HK-2 (cell line): ENCODE data around the gene PDZRN4.
"Not testable (repeated sequence)": the region's sequence is repeated elsewhere in the genome, so short reads cannot be mapped to it uniquely, and the experiment has no call there.

Source experiments
- DNase-seq: peaks from one replicate; pipeline ENCODE4 v3.0.0-alpha.2; 2018; ENCODE audit not compliant: unreplicated experiment

Gene PDZRN4

GRCh38 chr12:41213648-41214047 lies 25.5 kb downstream of the PDZRN4 start:
- no peak for DNase-seq

GRCh38 chr12:41217727-41218126 lies 29.6 kb downstream of the PDZRN4 start:
- no peak for DNase-seq

- no peak for DNase-seq
These were observed 32.8 kb downstream of the PDZRN4 start for GRCh38 chr12:41220931-41221330.

GRCh38 chr12:41221491-41221890 lies 33.4 kb downstream of the PDZRN4 start:
- no peak for DNase-seq

- no peak for DNase-seq
These were observed 35.5 kb downstream of the PDZRN4 start for GRCh38 chr12:41223600-41223999.

- DNase-seq = no peak
These were observed 35.9 kb downstream of the PDZRN4 start for GRCh38 chr12:41224066-41224465.

GRCh38 chr12:41225179-41225578 lies 37.1 kb downstream of the PDZRN4 start:
- DNase-seq = no peak

GRCh38 chr12:41228066-41228820 lies 40.1 kb downstream of the PDZRN4 start:
- DNase-seq = no peak

- DNase-seq = no peak
These were observed 42.6 kb downstream of the PDZRN4 start for GRCh38 chr12:41230756-41231155.

GRCh38 chr12:41234692-41235091 lies 46.6 kb downstream of the PDZRN4 start:
- no peak for DNase-seq

GRCh38 chr12:41242603-41243002 lies 54.5 kb downstream of the PDZRN4 start:
- no peak for DNase-seq

- no peak for DNase-seq
These were observed 60.3 kb downstream of the PDZRN4 start for GRCh38 chr12:41248391-41248790.

- DNase-seq = no peak
These were observed 62.6 kb downstream of the PDZRN4 start for GRCh38 chr12:41250748-41251147.

- DNase-seq = no peak
These were observed 66.1 kb downstream of the PDZRN4 start for GRCh38 chr12:41254004-41254914.

GRCh38 chr12:41263196-41263595 lies 75.1 kb downstream of the PDZRN4 start:
- DNase-seq = not testable (repeated sequence)

- no peak for DNase-seq
These were observed 76.2 kb downstream of the PDZRN4 start for GRCh38 chr12:41264281-41264680.

GRCh38 chr12:41269056-41269455 lies 80.9 kb downstream of the PDZRN4 start:
- no peak for DNase-seq

GRCh38 chr12:41271489-41271888 lies 83.4 kb downstream of the PDZRN4 start:
- no peak for DNase-seq

- DNase-seq = no peak
These were observed 86.5 kb downstream of the PDZRN4 start for GRCh38 chr12:41274643-41275042.

GRCh38 chr12:41277100-41277945 lies 89.2 kb downstream of the PDZRN4 start:
- DNase-seq = no peak

GRCh38 chr12:41277946-41278267 lies 89.8 kb downstream of the PDZRN4 start:
- no peak for DNase-seq
